Amygdala (tissue), 56 donors: ENCODE results near the gene PLG.
"Not testable (repeated sequence)": the region's sequence is repeated elsewhere in the genome, so short reads cannot be mapped to it uniquely, and the experiment has no call there.

ENCODE experiments used
- DNase-seq, 56 donors: peaks; one replicate each; lab custom pipeline; 2025; lab: John Stamatoyannopoulos, UW

Gene PLG

GRCh38 chr6:160768101-160768500 lies 66.1 kb downstream of the PLG start:
- no peak for DNase-seq

- DNase-seq, result no peak
Measured at GRCh38 chr6:160774399-160774798, 72.4 kb downstream of the PLG start.

DNA sequence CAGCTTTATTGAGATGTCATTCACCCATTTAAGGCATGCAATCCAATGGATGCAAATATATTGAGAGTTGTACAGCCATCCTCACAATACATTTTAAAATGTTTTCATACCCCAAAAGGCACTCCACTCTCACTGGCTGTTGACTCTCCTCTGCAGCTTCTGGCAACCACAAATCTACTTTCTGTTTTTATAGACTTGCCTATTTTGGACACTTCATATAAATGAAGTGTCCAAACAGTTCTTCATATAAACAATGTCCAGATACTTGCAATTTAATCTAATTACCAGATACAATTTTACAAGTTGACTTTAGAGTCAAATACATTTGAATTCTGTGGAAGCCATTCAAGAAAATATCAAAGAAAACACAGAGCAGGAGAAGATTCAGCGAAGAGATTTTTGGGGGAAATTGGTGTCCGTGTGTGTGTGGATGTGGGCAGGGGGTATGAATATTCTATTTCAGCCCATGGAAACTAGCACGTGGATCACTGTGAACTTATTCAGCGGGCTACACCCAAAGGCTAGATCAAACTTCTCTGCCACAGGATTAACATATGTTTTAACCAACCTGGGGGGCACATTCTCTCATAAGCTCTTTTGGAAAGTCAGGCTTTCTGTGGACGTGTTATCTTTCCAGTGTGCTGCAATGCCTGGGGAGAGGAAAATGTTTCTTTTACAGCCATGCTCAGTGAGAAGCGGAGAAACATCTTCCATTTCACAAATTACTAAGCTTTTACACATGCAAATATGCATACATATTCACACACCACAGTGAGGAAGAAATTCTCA lies 73.9 kb downstream of the PLG start:
- no peak for DNase-seq

GRCh38 chr6:160779095-160779494 lies 77.1 kb downstream of the PLG start:
- DNase-seq, result not testable (repeated sequence)

- not testable (repeated sequence) for DNase-seq
Measured at GRCh38 chr6:160780656-160781055, 78.6 kb downstream of the PLG start.

DNA sequence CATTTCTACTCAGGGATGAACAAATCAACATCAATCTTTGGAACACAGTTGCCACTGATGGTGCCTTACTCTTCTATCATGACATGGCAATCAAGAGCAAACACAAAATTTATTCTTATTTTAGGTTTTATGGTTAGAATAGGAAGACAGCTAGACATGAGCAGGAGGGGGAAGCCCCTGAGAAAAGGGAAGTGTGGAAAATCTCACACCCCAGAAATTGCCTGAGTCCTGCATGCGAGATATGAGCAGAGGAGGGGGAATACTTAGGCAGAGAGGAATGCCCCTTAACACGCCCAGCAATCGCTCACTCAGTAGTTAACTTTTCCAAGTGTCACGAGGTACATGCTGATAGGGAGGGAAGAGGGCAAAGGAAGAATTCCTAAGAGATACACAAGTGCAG lies 79.3 kb downstream of the PLG start:
- DNase-seq, result no peak

DNA sequence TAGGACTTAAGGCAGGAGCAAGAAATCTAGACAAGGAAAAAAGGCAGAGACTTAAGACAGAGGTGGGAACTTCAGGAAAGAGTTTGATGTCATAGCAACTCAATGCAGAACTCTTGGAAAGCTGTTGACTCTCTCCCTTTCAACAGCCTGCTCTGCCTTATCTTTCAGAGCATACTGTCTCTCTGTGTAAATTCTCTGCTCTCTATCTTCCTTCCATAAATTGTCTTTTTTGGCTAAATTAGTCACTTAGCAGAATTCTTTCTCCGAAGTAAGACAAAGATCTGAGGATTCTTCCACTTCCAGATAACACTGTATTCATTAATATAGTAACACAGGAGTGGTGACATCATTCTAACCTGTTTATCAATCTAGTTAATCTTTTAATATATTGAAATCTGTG lies 80.2 kb downstream of the PLG start:
- no peak for DNase-seq

DNA sequence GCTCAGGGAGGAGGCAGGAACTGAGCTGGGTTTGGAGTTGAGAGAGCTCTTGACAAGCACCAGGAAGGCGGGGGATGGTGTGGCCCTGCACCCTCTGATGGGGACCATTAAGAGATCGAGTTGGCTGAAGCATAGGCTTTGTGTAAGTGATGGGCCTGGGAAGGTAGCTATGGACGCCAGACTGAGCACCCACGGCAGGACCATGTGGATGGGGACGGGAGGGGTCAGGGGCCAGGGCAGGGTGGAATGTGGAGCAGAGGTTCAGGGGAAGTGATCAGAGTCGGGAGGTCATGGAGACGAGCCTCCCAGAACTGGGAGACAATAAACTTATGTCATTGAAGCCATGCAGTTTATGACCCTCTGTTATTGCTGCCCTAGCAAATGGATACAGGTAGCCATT lies 81.7 kb downstream of the PLG start:
- DNase-seq, result no peak

DNA sequence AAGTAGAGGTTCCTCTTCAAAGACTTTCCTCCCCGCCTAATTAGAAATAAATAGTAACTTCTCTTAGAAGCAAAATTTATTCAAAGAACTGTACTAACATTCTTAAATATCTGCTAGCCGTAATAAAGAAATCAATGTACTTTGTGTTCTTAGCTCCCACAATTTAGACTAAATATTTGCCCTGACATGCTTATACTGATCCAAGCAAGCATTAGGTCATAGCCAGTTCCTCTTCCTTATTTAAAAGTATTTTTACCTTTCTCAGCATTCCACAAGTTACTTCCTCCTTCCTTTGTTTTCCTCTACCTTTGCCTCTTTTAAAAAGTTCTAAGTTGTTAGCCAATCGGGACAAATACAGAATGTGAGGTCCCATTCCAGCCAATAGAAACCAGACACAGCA lies 86.1 kb downstream of the PLG start:
- DNase-seq, result not testable (repeated sequence)

- no peak for DNase-seq
Measured at GRCh38 chr6:160788806-160789205, 86.8 kb downstream of the PLG start.

- no peak for DNase-seq
Measured at GRCh38 chr6:160789263-160790027, 87.4 kb downstream of the PLG start.

DNA sequence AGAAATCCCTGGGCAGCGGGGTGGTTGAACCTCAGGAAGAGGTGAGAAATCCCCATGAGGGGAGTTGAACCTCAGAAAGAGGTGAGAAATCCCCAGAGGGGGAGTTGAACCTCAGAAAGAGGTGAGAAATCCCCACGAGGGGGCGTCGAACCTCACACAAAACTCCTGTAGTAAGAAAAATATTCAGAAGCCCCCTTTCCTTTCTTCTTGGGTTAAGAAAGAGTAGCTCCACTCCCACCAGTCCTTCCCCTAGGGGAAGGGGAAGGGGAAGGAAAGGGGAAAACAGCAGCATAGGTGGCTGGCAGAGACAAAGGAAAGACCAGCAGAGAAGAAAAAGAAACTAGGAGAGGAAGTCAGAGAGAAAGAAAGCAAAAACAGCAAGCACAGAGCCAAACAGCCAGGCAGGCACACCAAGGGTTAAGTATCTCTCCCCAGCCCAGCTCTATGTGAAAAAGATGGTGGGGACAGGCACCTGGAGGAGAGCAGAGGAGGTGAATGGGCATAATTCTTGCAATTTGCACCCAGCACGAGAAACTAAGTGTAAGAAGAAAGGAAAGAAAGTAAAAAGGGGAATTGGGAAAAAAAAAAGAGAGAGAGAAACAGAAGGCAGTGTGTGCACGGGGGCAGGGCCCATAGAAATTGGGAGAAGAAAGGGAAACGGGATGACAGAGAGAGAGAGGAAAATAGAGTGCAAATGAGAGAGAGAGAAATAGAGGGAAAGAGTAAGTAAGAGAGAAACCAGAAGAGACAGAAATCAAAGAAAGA lies 88.2 kb downstream of the PLG start:
- DNase-seq, result no peak

DNA sequence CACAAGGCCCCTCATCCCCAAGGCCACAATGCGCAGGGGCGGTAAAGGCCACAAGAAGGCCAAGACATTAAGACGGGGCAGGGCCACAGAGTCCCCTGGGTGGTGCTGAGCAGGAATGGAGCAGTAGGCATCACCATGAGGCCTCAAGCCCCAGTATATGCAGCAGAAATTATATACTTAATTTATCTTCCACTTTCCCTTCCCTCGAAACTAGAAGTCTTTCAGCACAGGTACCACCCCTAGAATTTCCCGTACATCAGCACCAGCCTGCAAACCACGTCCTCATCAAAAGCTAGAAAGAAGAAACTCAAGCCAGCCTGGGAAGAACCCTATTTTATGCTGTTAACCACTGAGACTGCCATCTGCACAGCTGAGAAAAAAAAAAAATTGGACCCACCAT lies 89.4 kb downstream of the PLG start:
- DNase-seq, result no peak

DNA sequence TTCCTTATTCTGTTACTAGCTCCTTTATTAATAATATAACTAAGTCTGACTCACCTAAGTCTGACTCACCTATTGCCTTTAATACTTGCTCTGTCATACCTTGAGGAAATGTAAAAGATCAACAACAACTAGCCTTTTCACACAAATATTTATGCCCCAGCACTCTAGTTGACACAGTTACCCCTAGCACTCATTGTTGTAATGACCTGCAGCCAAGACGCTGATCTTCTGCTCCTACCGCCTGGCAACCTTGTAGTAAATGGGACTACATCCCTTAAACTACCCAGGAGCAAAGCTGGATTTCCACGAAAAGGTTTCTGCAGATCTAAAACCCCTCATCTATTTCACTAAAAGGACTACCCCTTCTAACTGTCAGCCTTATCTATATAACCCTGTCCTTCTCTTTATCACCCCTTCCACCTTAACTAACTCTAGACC lies 90.0 kb downstream of the PLG start:
- DNase-seq, result no peak

- no peak for DNase-seq
Measured at GRCh38 chr6:160792708-160793107, 90.7 kb downstream of the PLG start.

DNA sequence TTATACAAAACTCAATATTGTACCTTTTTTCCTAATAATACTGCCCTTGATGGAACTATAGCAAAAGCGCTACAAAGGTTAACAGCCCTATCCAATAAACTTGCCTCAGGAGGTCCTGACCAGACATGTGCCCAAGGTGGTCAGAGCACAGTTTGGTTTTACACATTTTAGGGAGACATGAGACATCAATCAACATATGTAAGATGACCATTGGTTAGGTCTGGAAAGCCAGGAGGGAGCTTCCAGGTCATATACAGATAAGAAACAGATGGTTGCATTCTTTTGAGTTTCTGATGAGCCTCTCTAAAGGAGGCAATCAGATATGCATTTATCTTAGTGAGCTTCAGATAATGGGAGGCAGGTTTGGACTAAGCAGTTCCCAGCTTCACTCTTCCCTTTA lies 91.6 kb downstream of the PLG start:
- DNase-seq, result no peak

DNA sequence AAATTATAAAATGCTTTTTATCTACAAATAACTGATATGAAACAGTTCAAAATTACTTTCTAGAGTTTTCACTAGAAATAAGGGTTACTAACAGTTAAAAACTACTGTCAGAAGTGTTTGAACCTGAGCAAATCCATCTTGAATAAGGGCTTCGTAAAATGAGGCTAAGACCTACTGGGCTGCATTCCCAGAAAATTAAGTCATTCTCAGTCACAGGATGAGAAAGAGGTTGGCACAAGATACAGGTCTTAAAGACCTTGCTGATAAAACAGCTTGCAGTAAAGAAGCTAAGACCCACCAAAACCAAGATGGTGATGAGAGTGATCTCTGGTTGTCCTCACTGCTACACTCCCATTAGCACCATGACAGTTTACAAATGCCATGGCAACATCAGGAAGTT lies 93.7 kb downstream of the PLG start:
- DNase-seq, result no peak

- DNase-seq, result no peak
Measured at GRCh38 chr6:160798625-160799024, 96.6 kb downstream of the PLG start.

GRCh38 chr6:160799801-160800506 lies 97.9 kb downstream of the PLG start:
- no peak for DNase-seq

GRCh38 chr6:160801418-160801817 lies 99.4 kb downstream of the PLG start:
- DNase-seq, result no peak

GRCh38 chr6:160802049-160802448 lies 100.0 kb downstream of the PLG start:
- DNase-seq, result not testable (repeated sequence)
